Vagina (tissue), 2 donors: ENCODE results near the gene CEBPZOS.

Experiments used
- CTCF ChIP-seq, 3 experiments: fragments of 450-650 bp in 2 of 3; fragments of 200-600 bp in 1 of 3; sonication (generic) in 1 of 3; IDR thresholded peaks; one replicate each; pipeline ENCODE4 v1.5.1; 2017 to 2019; ENCODE audit warnings: antibody characterized with exemption in 3 of 3, mild to moderate bottlenecking in 2 of 3, moderate library complexity in 2 of 3
- POLR2A ChIP-seq, 2 donors: fragments of 450-650 bp; IDR thresholded peaks; one replicate each; pipeline ENCODE4 v1.6.1; 2017; ENCODE audit warnings: antibody characterized with exemption in 2 of 2, mild to moderate bottlenecking in 2 of 2, moderate library complexity in 2 of 2
- POLR2AphosphoS5 ChIP-seq, 2 donors: sonication (generic); formaldehyde crosslinking; IDR thresholded peaks; one replicate each; pipeline ENCODE4 v1.9.0; 2017; ENCODE audit warnings: antibody characterized with exemption in 2 of 2, mild to moderate bottlenecking in 2 of 2, low read depth in 1 of 2; ENCODE audit not compliant: insufficient read depth in 1 of 2

- TF ChIP-seq POLR2A (IDR thresholded peaks at IDR 0.05) (no peak), CTCF (IDR thresholded peaks at IDR 0.05) (no peak), POLR2AphosphoS5 (IDR thresholded peaks at IDR 0.05; ENCODE audit: insufficient read depth in 1 of 2, low read depth in 1 of 2) (no peak)
These were observed 47.7 kb downstream of the CEBPZOS start for GRCh38 chr2:37244017-37244416.
